A375 (cell line): ENCODE results near the gene SLC7A14. TPM values are rescaled to one million over a fixed set of nuclear protein-coding genes. Genes with fewer than 3 reads are reported as not detected.

Experiments
- total RNA-seq: library from RNA; depleted of rRNA; stranded (reverse); fragments of >200 nt; shearing (Covaris generic); gene quantifications from 2 replicates; pipeline ENCODE4 v1.2.3, GENCODE V29; 2014; rRNA removed

SLC7A14 gene
- total RNA-seq = not detected in 2 replicates

DNA sequence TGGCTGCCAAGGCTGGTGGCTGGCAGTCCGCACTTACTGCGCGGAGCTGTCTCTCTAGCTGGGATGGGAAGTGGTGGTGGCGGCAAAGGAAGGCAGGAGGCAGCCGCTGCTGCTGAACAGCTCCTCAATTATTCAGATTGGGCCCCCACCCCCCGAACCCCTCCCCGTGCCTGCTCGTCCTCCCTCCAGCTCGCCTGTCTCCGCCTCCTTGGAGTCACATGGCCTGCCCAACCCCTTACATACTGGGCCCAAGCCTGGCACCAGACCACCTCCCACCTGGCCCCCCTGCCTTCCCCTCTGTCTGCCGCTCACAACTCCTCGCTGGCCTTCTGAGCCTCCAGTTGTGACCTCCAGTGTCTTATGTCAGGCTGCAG, at the start of gene SLC7A14:
Gene SLC7A14, minus strand, starts transcription at position 139 of the 374 bp plus-strand sequence. CDS start 59,139 bp downstream, outside the sequence.

GRCh38 chr3:170418422-170419398, 167.2 kb downstream of the SLC7A14 start, which contains the start of gene CLDN11:
Gene CLDN11 (plus strand): TSS chr3:170418868. CDS start chr3:170419067, 199 bp downstream.

Other genes with a start within 250 kb of the SLC7A14 start
- 36.9 and 44.5 TPM in 2 replicates for gene SKIL, start 228.4 kb downstream of the SLC7A14 start, total RNA-seq
- gene CLDN11, start 167.2 kb downstream of the SLC7A14 start, total RNA-seq = 0.19 TPM in 1 of 2 replicates, not detected in the other